HepG2 (cell line): ENCODE results near the gene MRPL34. TPM values are rescaled to one million over a fixed set of nuclear protein-coding genes. Genes with fewer than 3 reads are reported as not detected.

Experiments used
- BORCS8-MEF2B ChIP-seq: sonication (generic); formaldehyde crosslinking; IDR thresholded peaks from 2 replicates; pipeline ENCODE4 v1.8.0; 2022; ENCODE audit warnings: mild to moderate bottlenecking, missing genetic modification reagents
- EHMT2 ChIP-seq: fragments of 200-600 bp; sonication (generic); IDR thresholded peaks from 2 replicates; pipeline ENCODE4 v1.7.0; 2017; ENCODE audit warnings: antibody characterized with exemption, low read depth, low read length, borderline replicate concordance
- ELK4 ChIP-seq: sonication (generic); formaldehyde crosslinking; IDR thresholded peaks from 2 replicates; pipeline ENCODE4 v1.9.0; 2021; ENCODE audit warnings: missing genetic modification reagents, borderline replicate concordance
- HOXD1 ChIP-seq: sonication (generic); formaldehyde crosslinking; IDR thresholded peaks from 2 replicates; pipeline ENCODE4 v1.5.0; 2020; ENCODE audit warnings: missing genetic modification reagents
- KMT2B ChIP-seq: IDR thresholded peaks from 2 replicates; pipeline ENCODE4 v1.6.1; 2016; ENCODE audit warnings: missing genetic modification reagents, missing compliant biosample characterization
- MIER3 ChIP-seq: IDR thresholded peaks from 2 replicates; pipeline ENCODE4 v1.6.1; 2016; ENCODE audit warnings: missing compliant biosample characterization, borderline replicate concordance
- NAIF1 ChIP-seq: sonication (generic); formaldehyde crosslinking; IDR thresholded peaks from 2 replicates; pipeline ENCODE4 v1.5.0; 2020; ENCODE audit warnings: mild to moderate bottlenecking, missing genetic modification reagents, borderline replicate concordance
- NFE2L1 ChIP-seq: sonication (generic); formaldehyde crosslinking; IDR thresholded peaks from 2 replicates; pipeline ENCODE4 v1.4.0; 2020; ENCODE audit warnings: missing genetic modification reagents, mild to moderate bottlenecking, borderline replicate concordance
- NFIC ChIP-seq: IDR thresholded peaks from 2 replicates; pipeline ENCODE4 v1.6.1; 2012; ENCODE audit warnings: mild to moderate bottlenecking, low read length, inconsistent platforms
- SKI ChIP-seq: fragments of 450-650 bp; IDR thresholded peaks from one replicate; pipeline ENCODE4 v1.6.1; 2018; ENCODE audit warnings: mild to moderate bottlenecking; ENCODE audit not compliant: partially characterized antibody
- SNAPC2 ChIP-seq: sonication (generic); formaldehyde crosslinking; IDR thresholded peaks from 2 replicates; pipeline ENCODE4 v1.8.1; 2022; ENCODE audit warnings: mild to moderate bottlenecking, missing genetic modification reagents
- SRSF1 ChIP-seq: fragments of 200-400 bp; formaldehyde crosslinking; optimal IDR thresholded peaks from 2 replicates; pipeline ENCODE3; 2017; ENCODE audit warnings: mild to moderate bottlenecking, low read depth, low read length, moderate library complexity
- TCF7 ChIP-seq: sonication (generic); IDR thresholded peaks from 2 replicates; pipeline ENCODE4 v1.6.1; 2016; ENCODE audit warnings: antibody characterized with exemption, low read depth
- ZFP36 ChIP-seq: fragments of 150-350 bp; IDR thresholded peaks from 2 replicates; pipeline ENCODE4 v1.6.1; 2018; ENCODE audit warnings: borderline replicate concordance, low read length, low read depth; ENCODE audit not compliant: partially characterized antibody
- ZFP82 ChIP-seq: sonication (generic); formaldehyde crosslinking; IDR thresholded peaks from 2 replicates; pipeline ENCODE4 v1.5.1; 2020; ENCODE audit warnings: mild to moderate bottlenecking, missing genetic modification reagents, borderline replicate concordance
- ZMAT5 ChIP-seq: sonication (generic); formaldehyde crosslinking; IDR thresholded peaks from 2 replicates; pipeline ENCODE4 v1.5.0; 2020; ENCODE audit warnings: mild to moderate bottlenecking, low read depth, missing genetic modification reagents, borderline replicate concordance
- ZNF160 ChIP-seq: sonication (generic); formaldehyde crosslinking; IDR thresholded peaks from 2 replicates; pipeline ENCODE4 v1.8.0; 2022; ENCODE audit warnings: mild to moderate bottlenecking, inconsistent platforms, missing genetic modification reagents
- ZNF280B ChIP-seq: sonication (generic); formaldehyde crosslinking; IDR thresholded peaks from 2 replicates; pipeline ENCODE4 v1.5.0; 2020; ENCODE audit warnings: missing genetic modification reagents, mild to moderate bottlenecking, borderline replicate concordance
- ZNF281 ChIP-seq: sonication (generic); formaldehyde crosslinking; IDR thresholded peaks from 2 replicates; pipeline ENCODE4 v1.4.0; 2020; ENCODE audit warnings: missing genetic modification reagents, borderline replicate concordance
- ZNF292 ChIP-seq: sonication (generic); formaldehyde crosslinking; IDR thresholded peaks from 2 replicates; pipeline ENCODE4 v1.8.1; 2022; ENCODE audit warnings: mild to moderate bottlenecking, low read depth, missing genetic modification reagents, borderline replicate concordance
- ZNF704 ChIP-seq: sonication (generic); formaldehyde crosslinking; IDR thresholded peaks from 2 replicates; pipeline ENCODE4 v1.8.1; 2023; ENCODE audit warnings: mild to moderate bottlenecking, inconsistent platforms, moderate library complexity, missing genetic modification reagents, borderline replicate concordance
- ZSCAN20 ChIP-seq: sonication (generic); formaldehyde crosslinking; IDR thresholded peaks from 2 replicates; pipeline ENCODE4 v1.4.0; 2020; ENCODE audit warnings: missing genetic modification reagents, mild to moderate bottlenecking, borderline replicate concordance
- polyA plus RNA-seq, 8 experiments: library from polyadenylated mRNA; depleted of rRNA in 3 of 8; stranded (reverse) in 7 of 8; unstranded in 1 of 8; fragments of >200 nt; fragmentation: Illumina TruSeq in 4 of 8; extraction: Trizol in 4 of 8; gene quantifications; 2 replicates each; pipeline versions ENCODE4 v1.2.1 to v1.2.3, GENCODE V29; 2011 to 2016; ENCODE audit warnings: low read depth in 4 of 8, missing spikeins in 1 of 8, mixed read lengths in 1 of 8; ENCODE audit not compliant: insufficient read depth in 1 of 8
- total RNA-seq, 5 experiments: library from RNA; depleted of rRNA; stranded (reverse); fragments of >200 nt; fragmentation: Illumina TruSeq; extraction: Trizol; gene quantifications; 2 replicates each; pipeline ENCODE4 v1.2.3, GENCODE V29; 2016; ENCODE audit warnings: low read depth in 1 of 5

The MRPL34 gene
- total and polyA plus RNA-seq, 2 of the 13 experiments (the other 11 are each of a cell fraction or from before 2014, with no cell fraction given) = 74.0 to 77.3 TPM

- TF ChIP-seq ZNF280B (CRISPR knock-in tag) (no peak), TCF7 (no peak), HOXD1 (CRISPR knock-in tag) (no peak), SRSF1 (peak; percentile 62), SNAPC2 (no peak), ELK4 (CRISPR knock-in tag) (no peak), ZMAT5 (CRISPR knock-in tag) (no peak), MIER3 (0 out of 2 replicates have a peak, but pooled peaks have one; percentile 26), BORCS8-MEF2B (CRISPR knock-in tag) (peak; percentile 33; the same call in 1 of the 2 replicates), ZSCAN20 (no peak), SKI (no peak), NFIC (no peak), ZNF704 (CRISPR knock-in tag) (no peak), ZNF281 (CRISPR knock-in tag) (no peak), ZNF160 (no peak), EHMT2 (no peak), ZFP82 (no peak), NFE2L1 (CRISPR knock-in tag) (no peak), ZNF292 (CRISPR knock-in tag) (no peak), NAIF1 (CRISPR knock-in tag) (no peak), ZFP36 (no peak), KMT2B (CRISPR knock-in tag) (0 out of 2 replicates have a peak, but pooled peaks have one; percentile 21)
Observed at GRCh38 chr19:17309198-17309964, 3.7 kb downstream of the MRPL34 start, which contains the start of gene DDA1 (continued).
